Fibroblast of pulmonary artery (primary cell): Measurements from ENCODE around the gene STMN1.
A peak's percentile ranks its signal among the peaks of the same experiment; 100 is the strongest.

Experiments used
- DNase-seq: peaks from one replicate; pipeline ENCODE4 v3.0.0-alpha.2; 2010; ENCODE audit warnings: low read depth
- H3K4me3 ChIP-seq: replicated peaks from 2 replicates; pipeline ENCODE4 v1.5.1; 2011; ENCODE audit warnings: low read depth, mild to moderate bottlenecking, control low read depth, low read length, moderate library complexity
- CTCF ChIP-seq: IDR thresholded peaks from 2 replicates; pipeline ENCODE4 v1.5.1; 2011; ENCODE audit warnings: mild to moderate bottlenecking, control low read depth, low read length, inconsistent platforms; ENCODE audit errors: missing control alignments

STMN1 gene

GRCh38 chr1:25900219-25900618, 6.0 kb downstream of the STMN1 start:
- no peak for DNase-seq
- no peak overlapping the region for H3K4me3 ChIP-seq
- TF ChIP-seq CTCF: no peak

- no peak for DNase-seq
- H3K4me3 ChIP-seq: no peak overlapping the region
- no peak for TF ChIP-seq CTCF
Measured at GRCh38 chr1:25899792-25900191, 6.4 kb downstream of the STMN1 start.

- DNase-seq: no peak
- H3K4me3 ChIP-seq: no peak overlapping the region
- no peak for TF ChIP-seq CTCF
Measured at GRCh38 chr1:25898223-25899015, 7.8 kb downstream of the STMN1 start.

GRCh38 chr1:25897754-25898153, 8.5 kb downstream of the STMN1 start:
- no peak overlapping the region for H3K4me3 ChIP-seq
- no peak for DNase-seq
- TF ChIP-seq CTCF: no peak

GRCh38 chr1:25896266-25896665, 10.0 kb downstream of the STMN1 start:
- no peak for TF ChIP-seq CTCF
- H3K4me3 ChIP-seq: no peak overlapping the region
- peak; percentile 48 for DNase-seq

GRCh38 chr1:25895365-25895990, 10.7 kb downstream of the STMN1 start:
- peak; percentile 94 for DNase-seq
- TF ChIP-seq CTCF: peak; percentile 98
- no peak overlapping the region for H3K4me3 ChIP-seq
